ENCODE measurements around the gene GATD1.

Gene GATD1

GRCh38 chr11:772429-773390 is 4.6 kb downstream of the GATD1 start:
- DNase-seq (ENCODE audit: low read depth, low spot score): no peak

GRCh38 chr11:771617-772204 is 5.6 kb downstream of the GATD1 start:
- Histone ChIP-seq H3K27ac (no peak overlapping the region), H3K36me3 (ENCODE audit: insufficient read depth, low read length) (peaks cover 45% of the 10 kb centered on the region; the same call in 1 of the 2 replicates), H3K9ac (ENCODE audit: insufficient read length) (no peak overlapping the region), H3K9me3 (ENCODE audit: low read depth, low read length) (no peaks in the 10 kb centered on the region), H3K4me3 (no peak overlapping the region)
- no peak for DNase-seq (ENCODE audit: low read depth, low spot score)
- TF ChIP-seq EZH2 (IDR thresholded peaks at IDR 0.05): no peak
- TF ChIP-seq POLR2AphosphoS5 (IDR thresholded peaks at IDR 0.05; ENCODE audit: borderline replicate concordance, low read depth, low read length): no peak
- TF ChIP-seq FOXP2 (optimal IDR thresholded peaks at IDR 0.05; ENCODE audit: control extremely low read depth, extremely low read length, insufficient read depth): no peak

More at GRCh38 chr11:772429-773390, 4.6 kb downstream of the GATD1 start:
- Histone ChIP-seq H3K4me3 (no peak overlapping the region), H3K36me3 (ENCODE audit: insufficient read depth, low read length) (peaks cover 40% of the 10 kb centered on the region; the same call in 1 of the 2 replicates), H3K27ac (no peak overlapping the region), H3K9ac (ENCODE audit: insufficient read length) (no peak overlapping the region), H3K9me3 (ENCODE audit: low read depth, low read length) (no peaks in the 10 kb centered on the region)
- TF ChIP-seq FOXP2 (optimal IDR thresholded peaks at IDR 0.05; ENCODE audit: control extremely low read depth, extremely low read length, insufficient read depth): no peak
- no peak for TF ChIP-seq POLR2AphosphoS5 (IDR thresholded peaks at IDR 0.05; ENCODE audit: borderline replicate concordance, low read depth, low read length)
- no peak for TF ChIP-seq EZH2 (IDR thresholded peaks at IDR 0.05)

- H3K27ac ChIP-seq: no peak overlapping the region
- peaks cover 53% of the 10 kb centered on the region for H3K36me3 ChIP-seq (ENCODE audit: insufficient read depth, low read length)
- H3K4me3 ChIP-seq: no peak overlapping the region
- no peak for TF ChIP-seq EZH2 (IDR thresholded peaks at IDR 0.05)
- DNase-seq (ENCODE audit: low read depth, low spot score): no peak
- H3K9ac ChIP-seq (ENCODE audit: insufficient read length): no peak overlapping the region
- no peaks in the 10 kb centered on the region for H3K9me3 ChIP-seq (ENCODE audit: low read depth, low read length)
Observed at GRCh38 chr11:770642-771616, 6.4 kb downstream of the GATD1 start.

- no peak for DNase-seq (ENCODE audit: low read depth, low spot score)
- H3K36me3 ChIP-seq (ENCODE audit: insufficient read depth, low read length): peaks cover 54% of the 10 kb centered on the region
- H3K4me3 ChIP-seq: no peak overlapping the region
- TF ChIP-seq POLR2AphosphoS5 (IDR thresholded peaks at IDR 0.05; ENCODE audit: borderline replicate concordance, low read depth, low read length): no peak
- H3K9me3 ChIP-seq (ENCODE audit: low read depth, low read length): no peaks in the 10 kb centered on the region
- no peak overlapping the region for H3K27ac ChIP-seq
- no peak overlapping the region for H3K9ac ChIP-seq (ENCODE audit: insufficient read length)
Observed at GRCh38 chr11:769887-770641, 7.2 kb downstream of the GATD1 start.

- Histone ChIP-seq H3K9me3 (ENCODE audit: low read depth, low read length) (no peaks in the 10 kb centered on the region), H3K4me3 (no peak overlapping the region), H3K36me3 (ENCODE audit: insufficient read depth, low read length) (peaks cover 63% of the 10 kb centered on the region), H3K9ac (ENCODE audit: insufficient read length) (no peak overlapping the region), H3K27ac (no peak overlapping the region)
- TF ChIP-seq EZH2 (IDR thresholded peaks at IDR 0.05) (no peak), POLR2AphosphoS5 (IDR thresholded peaks at IDR 0.05; ENCODE audit: borderline replicate concordance, low read depth, low read length) (no peak; the same call in 1 of the 2 replicates), FOXP2 (optimal IDR thresholded peaks at IDR 0.05; ENCODE audit: control extremely low read depth, extremely low read length, insufficient read depth) (no peak)
- DNase-seq (ENCODE audit: low read depth, low spot score): no peak
Observed at GRCh38 chr11:767238-767637, 10.0 kb downstream of the GATD1 start.

- no peak overlapping the region for H3K9ac ChIP-seq (ENCODE audit: insufficient read length)
- no peak for TF ChIP-seq FOXP2 (optimal IDR thresholded peaks at IDR 0.05; ENCODE audit: control extremely low read depth, extremely low read length, insufficient read depth)
- no peak for DNase-seq (ENCODE audit: low read depth, low spot score)
- H3K36me3 ChIP-seq (ENCODE audit: insufficient read depth, low read length): peaks cover 64% of the 10 kb centered on the region
- H3K4me3 ChIP-seq: no peak overlapping the region
- H3K9me3 ChIP-seq (ENCODE audit: low read depth, low read length): no peaks in the 10 kb centered on the region
- H3K27ac ChIP-seq: no peak overlapping the region
Observed at GRCh38 chr11:766936-767210, 10.4 kb downstream of the GATD1 start.

- Histone ChIP-seq H3K4me3 (no peak overlapping the region), H3K27ac (no peak overlapping the region), H3K9me3 (ENCODE audit: low read depth, low read length) (no peaks in the 10 kb centered on the region), H3K36me3 (ENCODE audit: insufficient read depth, low read length) (peaks cover 63% of the 10 kb centered on the region), H3K9ac (ENCODE audit: insufficient read length) (no peak overlapping the region)
- DNase-seq (ENCODE audit: low read depth, low spot score): no peak
- TF ChIP-seq EZH2 (IDR thresholded peaks at IDR 0.05) (no peak), POLR2AphosphoS5 (IDR thresholded peaks at IDR 0.05; ENCODE audit: borderline replicate concordance, low read depth, low read length) (peak; percentile 22)
Observed at GRCh38 chr11:766106-766935, 11.0 kb downstream of the GATD1 start.
